Neural progenitor cell (in vitro differentiated cells): ENCODE data around the gene IFT81. TPM values are rescaled to one million over a fixed set of nuclear protein-coding genes. Genes with fewer than 3 reads are reported as not detected.
A peak's percentile ranks its signal among the peaks of the same experiment; 100 is the strongest.

ENCODE experiments used
- DNase-seq: peaks from one replicate; pipeline ENCODE4 v3.0.0-alpha.2; 2016; ENCODE audit warnings: low spot score
- H2AFZ ChIP-seq: fragments of 200-600 bp; sonication (generic); replicated peaks from 2 replicates; pipeline ENCODE4 v1.6.1; 2016; ENCODE audit warnings: antibody characterized with exemption
- H3F3A ChIP-seq: fragments of 200-600 bp; sonication (generic); 2 replicates; pipeline ENCODE4 v1.6.1; 2016; ENCODE audit warnings: antibody characterized with exemption, low read depth
- H3K27ac ChIP-seq: fragments of 200-600 bp; sonication (generic); 2 replicates; pipeline ENCODE4 v1.5.1; 2016; ENCODE audit warnings: mild to moderate bottlenecking
- H3K27me3 ChIP-seq: fragments of 200-600 bp; sonication (generic); 2 replicates; pipeline ENCODE4 v1.6.1; 2016; ENCODE audit warnings: mild to moderate bottlenecking, moderate library complexity
- H3K36me3 ChIP-seq: fragments of 200-600 bp; sonication (generic); 2 replicates; pipeline ENCODE4 v1.5.1; 2016
- H3K4me1 ChIP-seq: fragments of 200-600 bp; sonication (generic); 2 replicates; pipeline ENCODE4 v1.6.1; 2016; ENCODE audit warnings: mixed run types
- H3K4me2 ChIP-seq: fragments of 200-600 bp; sonication (generic); 2 replicates; pipeline ENCODE4 v1.6.1; 2016
- H3K4me3 ChIP-seq: fragments of 200-600 bp; sonication (generic); 2 replicates; pipeline ENCODE4 v1.5.1; 2016
- H3K79me2 ChIP-seq: fragments of 200-600 bp; sonication (generic); 2 replicates; pipeline ENCODE4 v1.6.1; 2016; ENCODE audit warnings: low read depth
- H3K9ac ChIP-seq: fragments of 200-600 bp; sonication (generic); 2 replicates; pipeline ENCODE4 v1.6.1; 2016
- H3K9me3 ChIP-seq: fragments of 200-600 bp; sonication (generic); 2 replicates; pipeline ENCODE4 v1.5.1; 2016; ENCODE audit warnings: low read depth
- H4K20me1 ChIP-seq: fragments of 200-600 bp; sonication (generic); 2 replicates; pipeline ENCODE4 v1.6.1; 2016; ENCODE audit warnings: low read depth
- H3K27ac Mint-ChIP-seq: 3 replicates; pipeline ENCODE4 v1.8.0; 2021; ENCODE audit warnings: mixed read lengths
- H3K27me3 Mint-ChIP-seq: 2 replicates; pipeline ENCODE4 v1.8.0; 2022; ENCODE audit warnings: low read depth, mild to moderate bottlenecking, inconsistent platforms, moderate library complexity, mixed read lengths; ENCODE audit not compliant: insufficient read depth
- H3K36me3 Mint-ChIP-seq: 3 replicates; pipeline ENCODE4 v1.8.0; 2021; ENCODE audit warnings: mixed read lengths
- H3K4me1 Mint-ChIP-seq: 3 replicates; pipeline ENCODE4 v1.8.0; 2021; ENCODE audit warnings: mixed read lengths
- H3K4me3 Mint-ChIP-seq: 3 replicates; pipeline ENCODE4 v1.8.0; 2021; ENCODE audit warnings: mild to moderate bottlenecking, moderate library complexity, mixed read lengths
- H3K9me3 Mint-ChIP-seq: 3 replicates; pipeline ENCODE4 v1.8.0; 2020; ENCODE audit warnings: mixed read lengths
- EZH2 ChIP-seq: fragments of 200-600 bp; sonication (generic); IDR thresholded peaks from 2 replicates; pipeline ENCODE4 v1.6.1; 2017; ENCODE audit warnings: antibody characterized with exemption, mild to moderate bottlenecking, moderate library complexity
- EZH2phosphoT487 ChIP-seq: fragments of 200-600 bp; sonication (generic); IDR thresholded peaks from 2 replicates; pipeline ENCODE4 v1.6.1; 2017; ENCODE audit warnings: antibody characterized with exemption
- total RNA-seq: library from RNA; depleted of rRNA; stranded (reverse); fragments of >200 nt; gene quantifications from 2 replicates; pipeline ENCODE4 v1.2.3, GENCODE V29; 2015; ENCODE audit warnings: low replicate concordance
- TF ChIP-seq, protein P1 (sequence below): fragments of 200-600 bp; sonication (generic); IDR thresholded peaks from 2 replicates; pipeline ENCODE4 v1.5.1; 2017; ENCODE audit warnings: antibody characterized with exemption, mild to moderate bottlenecking

The IFT81 gene
- total RNA-seq, 1 donor from 2014 or later, result 73.8 TPM

DNA sequence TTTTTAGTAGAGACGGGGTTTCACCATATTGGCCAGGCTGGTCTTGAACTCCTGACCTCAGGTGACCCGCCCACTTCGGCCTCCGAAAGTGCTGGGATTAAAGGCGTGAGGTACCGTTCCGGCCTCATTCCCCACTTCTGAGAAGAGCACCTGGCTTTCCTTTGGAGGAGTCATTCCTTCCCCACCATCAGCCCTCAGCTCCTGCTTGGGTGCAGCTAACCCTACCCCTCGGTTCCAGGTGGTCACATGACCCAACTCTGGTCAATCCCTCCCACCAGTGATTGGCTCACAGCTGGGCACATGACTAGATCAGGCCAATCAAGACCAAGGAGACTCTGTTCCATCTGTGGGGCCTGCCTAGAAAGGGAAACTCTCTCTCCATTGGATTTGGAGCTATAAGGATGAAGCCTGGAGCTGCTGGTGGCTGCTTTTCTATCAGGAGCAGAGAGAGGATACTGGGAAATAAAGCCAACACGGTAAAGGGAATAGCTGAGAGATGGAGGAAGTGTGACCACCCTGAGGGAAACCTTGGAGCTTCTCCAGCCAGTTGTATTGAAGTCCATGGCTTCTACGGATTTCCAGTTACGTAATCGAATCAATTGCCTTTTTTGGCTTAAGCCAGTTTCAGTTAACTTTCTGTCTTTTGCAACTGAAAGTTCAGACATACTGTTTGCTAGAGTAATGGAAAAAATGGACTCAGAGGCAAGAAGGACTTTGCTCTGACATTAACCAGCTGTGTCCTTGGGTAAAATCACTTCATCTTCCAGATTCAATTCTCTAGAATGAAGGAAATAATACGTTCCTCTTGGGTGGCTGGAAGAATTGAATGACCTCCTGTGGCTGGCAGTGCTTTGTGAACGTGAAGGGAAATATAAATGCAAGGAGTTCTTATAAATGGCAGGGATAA, 19.7 kb upstream of the IFT81 start:
- no peaks in the 10 kb centered on the region for H3F3A ChIP-seq
- H3K27ac ChIP-seq, result no peak overlapping the region
- H3K9me3 ChIP-seq, result no peaks in the 10 kb centered on the region
- H3K4me3 ChIP-seq, result no peak overlapping the region
- no peaks in the 10 kb centered on the region for H4K20me1 ChIP-seq
- no peaks in the 10 kb centered on the region for H3K9me3 Mint-ChIP-seq
- H3K79me2 ChIP-seq, result no peaks in the 10 kb centered on the region
- H3K9ac ChIP-seq, result no peak overlapping the region
- H3K4me2 ChIP-seq, result no peak overlapping the region
- H3K36me3 ChIP-seq, result no peaks in the 10 kb centered on the region
- H3K4me3 Mint-ChIP-seq, result no peak overlapping the region
- H2AFZ ChIP-seq, result peak overlapping the region; percentile 29
- no peaks in the 10 kb centered on the region for H3K27me3 Mint-ChIP-seq
- H3K27ac Mint-ChIP-seq, result no peak overlapping the region
- H3K4me1 ChIP-seq, result peaks cover 7% of the 10 kb centered on the region
- no peaks in the 10 kb centered on the region for H3K36me3 Mint-ChIP-seq
- H3K27me3 ChIP-seq, result no peaks in the 10 kb centered on the region
- no peak for DNase-seq
- peaks cover 26% of the 10 kb centered on the region for H3K4me1 Mint-ChIP-seq
- TF ChIP-seq EZH2, result no peak
- TF ChIP-seq, protein P1, sequence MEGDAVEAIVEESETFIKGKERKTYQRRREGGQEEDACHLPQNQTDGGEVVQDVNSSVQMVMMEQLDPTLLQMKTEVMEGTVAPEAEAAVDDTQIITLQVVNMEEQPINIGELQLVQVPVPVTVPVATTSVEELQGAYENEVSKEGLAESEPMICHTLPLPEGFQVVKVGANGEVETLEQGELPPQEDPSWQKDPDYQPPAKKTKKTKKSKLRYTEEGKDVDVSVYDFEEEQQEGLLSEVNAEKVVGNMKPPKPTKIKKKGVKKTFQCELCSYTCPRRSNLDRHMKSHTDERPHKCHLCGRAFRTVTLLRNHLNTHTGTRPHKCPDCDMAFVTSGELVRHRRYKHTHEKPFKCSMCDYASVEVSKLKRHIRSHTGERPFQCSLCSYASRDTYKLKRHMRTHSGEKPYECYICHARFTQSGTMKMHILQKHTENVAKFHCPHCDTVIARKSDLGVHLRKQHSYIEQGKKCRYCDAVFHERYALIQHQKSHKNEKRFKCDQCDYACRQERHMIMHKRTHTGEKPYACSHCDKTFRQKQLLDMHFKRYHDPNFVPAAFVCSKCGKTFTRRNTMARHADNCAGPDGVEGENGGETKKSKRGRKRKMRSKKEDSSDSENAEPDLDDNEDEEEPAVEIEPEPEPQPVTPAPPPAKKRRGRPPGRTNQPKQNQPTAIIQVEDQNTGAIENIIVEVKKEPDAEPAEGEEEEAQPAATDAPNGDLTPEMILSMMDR, result no peak
- TF ChIP-seq EZH2phosphoT487, result no peak

DNA sequence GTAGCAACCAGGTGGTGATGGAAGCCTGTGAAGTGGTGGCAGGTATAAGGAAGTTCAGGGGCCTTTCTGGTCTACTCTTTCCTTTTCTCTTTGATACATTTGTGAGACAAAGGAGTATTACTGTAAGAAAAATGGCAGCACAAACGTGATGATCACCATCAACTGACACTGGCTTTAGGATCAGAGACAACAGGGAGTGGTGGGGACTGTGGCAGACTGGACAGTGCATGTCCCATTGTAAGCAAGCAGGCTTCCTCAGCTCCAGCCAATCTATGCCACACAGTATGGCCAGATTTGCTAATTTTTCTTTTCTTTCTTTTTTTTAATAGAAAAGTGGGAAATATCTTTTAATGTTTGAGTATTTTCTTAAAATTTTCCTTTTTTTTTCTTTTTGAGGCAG, 19.0 kb upstream of the IFT81 start:
- Mint-ChIP-seq H3K27ac (no peak overlapping the region), H3K27me3 (peaks cover under 1% of the 10 kb centered on the region), H3K36me3 (no peaks in the 10 kb centered on the region), H3K4me3 (peak overlapping the region; percentile 60), H3K4me1 (peaks cover 31% of the 10 kb centered on the region), H3K9me3 (no peaks in the 10 kb centered on the region)
- H3K36me3 ChIP-seq, result no peaks in the 10 kb centered on the region
- no peak for TF ChIP-seq EZH2phosphoT487
- TF ChIP-seq, protein P1, result no peak
- no peak for TF ChIP-seq EZH2
- H3K4me2 ChIP-seq, result no peak overlapping the region
- H3K9me3 ChIP-seq, result no peaks in the 10 kb centered on the region
- no peaks in the 10 kb centered on the region for H3F3A ChIP-seq
- H3K4me1 ChIP-seq, result peaks cover 8% of the 10 kb centered on the region
- no peak overlapping the region for H3K27ac ChIP-seq
- no peak for DNase-seq
- no peak overlapping the region for H3K4me3 ChIP-seq
- no peak overlapping the region for H3K9ac ChIP-seq
- H3K27me3 ChIP-seq, result no peaks in the 10 kb centered on the region
- no peaks in the 10 kb centered on the region for H4K20me1 ChIP-seq
- no peak overlapping the region for H2AFZ ChIP-seq
- H3K79me2 ChIP-seq, result no peaks in the 10 kb centered on the region

DNA sequence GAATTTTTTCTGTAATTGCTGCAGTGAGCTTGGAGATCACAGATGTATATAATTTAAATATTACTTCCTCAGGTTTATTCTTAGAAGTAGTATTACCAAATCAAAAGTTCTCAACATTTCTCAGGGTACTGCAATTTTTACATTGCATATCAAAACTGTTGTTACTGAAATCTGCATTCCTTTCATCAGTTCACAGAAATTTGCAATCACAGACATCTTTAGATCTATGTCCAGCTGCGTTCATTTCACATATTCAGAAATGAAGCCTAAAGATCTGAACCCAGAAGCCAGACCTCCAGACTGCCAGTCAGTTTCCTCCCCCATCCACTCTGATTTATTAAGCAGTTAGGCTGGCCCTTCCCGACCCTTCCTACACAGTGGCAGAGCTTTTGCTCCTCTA, 18.2 kb upstream of the IFT81 start:
- Mint-ChIP-seq H3K27ac (no peak overlapping the region), H3K4me3 (no peak overlapping the region), H3K27me3 (peaks cover 3% of the 10 kb centered on the region), H3K36me3 (no peaks in the 10 kb centered on the region), H3K4me1 (peaks cover 29% of the 10 kb centered on the region), H3K9me3 (no peaks in the 10 kb centered on the region)
- no peaks in the 10 kb centered on the region for H3F3A ChIP-seq
- H3K9ac ChIP-seq, result no peak overlapping the region
- H3K27me3 ChIP-seq, result no peaks in the 10 kb centered on the region
- no peaks in the 10 kb centered on the region for H4K20me1 ChIP-seq
- H3K79me2 ChIP-seq, result no peaks in the 10 kb centered on the region
- DNase-seq, result no peak
- no peaks in the 10 kb centered on the region for H3K36me3 ChIP-seq
- no peak overlapping the region for H3K27ac ChIP-seq
- H3K4me3 ChIP-seq, result no peak overlapping the region
- no peaks in the 10 kb centered on the region for H3K9me3 ChIP-seq
- H2AFZ ChIP-seq, result no peak overlapping the region
- H3K4me2 ChIP-seq, result no peak overlapping the region
- H3K4me1 ChIP-seq, result peaks cover 8% of the 10 kb centered on the region
- TF ChIP-seq EZH2phosphoT487 (no peak), EZH2 (no peak)
- TF ChIP-seq, protein P1, result no peak
